Right lobe of liver (tissue), 4 donors: Measurements from ENCODE around the gene CAMTA1.

Experiments used
- POLR2A ChIP-seq: fragments of 450-650 bp; IDR thresholded peaks from one replicate; pipeline ENCODE4 v1.6.1; 2017; ENCODE audit warnings: antibody characterized with exemption, mild to moderate bottlenecking
- TF ChIP-seq, protein P1 (sequence below), 4 donors: fragments of 200-600 bp in 3 of 4; fragments of 450-650 bp in 1 of 4; IDR thresholded peaks; one replicate each; pipeline versions ENCODE4 v1.5.1 to v1.8.0; 2016 to 2022; ENCODE audit warnings: antibody characterized with exemption in 4 of 4, mild to moderate bottlenecking in 2 of 4
- donor health status: DM: no; HTN: no; CAD: no.
- donor health status: DM: no; HTN: no; CAD: no.
- donor health status: DM: no; HTN: yes; CAD: no.

GRCh38 chr1:7454895-7455784 lies 669.9 kb downstream of the CAMTA1 start:
- no peak for TF ChIP-seq POLR2A
- TF ChIP-seq, protein P1, sequence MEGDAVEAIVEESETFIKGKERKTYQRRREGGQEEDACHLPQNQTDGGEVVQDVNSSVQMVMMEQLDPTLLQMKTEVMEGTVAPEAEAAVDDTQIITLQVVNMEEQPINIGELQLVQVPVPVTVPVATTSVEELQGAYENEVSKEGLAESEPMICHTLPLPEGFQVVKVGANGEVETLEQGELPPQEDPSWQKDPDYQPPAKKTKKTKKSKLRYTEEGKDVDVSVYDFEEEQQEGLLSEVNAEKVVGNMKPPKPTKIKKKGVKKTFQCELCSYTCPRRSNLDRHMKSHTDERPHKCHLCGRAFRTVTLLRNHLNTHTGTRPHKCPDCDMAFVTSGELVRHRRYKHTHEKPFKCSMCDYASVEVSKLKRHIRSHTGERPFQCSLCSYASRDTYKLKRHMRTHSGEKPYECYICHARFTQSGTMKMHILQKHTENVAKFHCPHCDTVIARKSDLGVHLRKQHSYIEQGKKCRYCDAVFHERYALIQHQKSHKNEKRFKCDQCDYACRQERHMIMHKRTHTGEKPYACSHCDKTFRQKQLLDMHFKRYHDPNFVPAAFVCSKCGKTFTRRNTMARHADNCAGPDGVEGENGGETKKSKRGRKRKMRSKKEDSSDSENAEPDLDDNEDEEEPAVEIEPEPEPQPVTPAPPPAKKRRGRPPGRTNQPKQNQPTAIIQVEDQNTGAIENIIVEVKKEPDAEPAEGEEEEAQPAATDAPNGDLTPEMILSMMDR (IDR thresholded peaks at IDR 0.05): no peak
